Mammary epithelial cell (primary cell): ENCODE measurements around the gene NCKAP5L.
"Not testable (repeated sequence)": the region's sequence is repeated elsewhere in the genome, so short reads cannot be mapped to it uniquely, and the experiment has no call there.

Experiments
- EZH2 ChIP-seq: IDR thresholded peaks from 2 replicates; pipeline ENCODE4 v1.6.1; 2012; ENCODE audit warnings: low read length, inconsistent platforms, borderline replicate concordance
- TF ChIP-seq, protein P1 (sequence below), 2 donors: IDR thresholded peaks in 1 of 2; conservative IDR thresholded peaks in 1 of 2; 2 replicates each; pipeline ENCODE4 v1.5.1; 2011 to 2012; ENCODE audit warnings: inconsistent platforms in 2 of 2, low read length in 2 of 2, mild to moderate bottlenecking in 2 of 2, control low read depth in 1 of 2, low read depth in 1 of 2; ENCODE audit not compliant: insufficient read depth in 1 of 2; ENCODE audit errors: extremely low read depth in 1 of 2

DNA sequence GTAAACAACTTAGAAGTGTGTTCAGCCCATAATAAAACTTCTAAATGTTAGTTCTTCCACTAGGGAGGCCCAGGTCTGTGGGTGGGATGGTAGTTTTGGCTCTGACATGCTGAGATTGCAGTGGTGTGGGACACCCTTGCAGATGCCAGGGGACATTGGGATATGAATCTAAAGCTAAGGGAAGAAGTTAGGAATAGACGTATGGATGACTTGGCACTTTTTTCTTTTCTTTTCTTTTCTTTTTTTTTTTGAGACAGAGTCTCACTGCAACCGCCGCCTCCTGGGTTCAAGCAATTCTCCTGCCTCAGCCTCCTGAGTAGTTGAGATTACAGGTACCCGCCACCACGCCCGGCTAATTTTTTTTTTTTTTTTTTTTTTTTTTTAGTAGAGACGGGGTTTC, 55.1 kb downstream of the NCKAP5L start:
- TF ChIP-seq, protein P1, sequence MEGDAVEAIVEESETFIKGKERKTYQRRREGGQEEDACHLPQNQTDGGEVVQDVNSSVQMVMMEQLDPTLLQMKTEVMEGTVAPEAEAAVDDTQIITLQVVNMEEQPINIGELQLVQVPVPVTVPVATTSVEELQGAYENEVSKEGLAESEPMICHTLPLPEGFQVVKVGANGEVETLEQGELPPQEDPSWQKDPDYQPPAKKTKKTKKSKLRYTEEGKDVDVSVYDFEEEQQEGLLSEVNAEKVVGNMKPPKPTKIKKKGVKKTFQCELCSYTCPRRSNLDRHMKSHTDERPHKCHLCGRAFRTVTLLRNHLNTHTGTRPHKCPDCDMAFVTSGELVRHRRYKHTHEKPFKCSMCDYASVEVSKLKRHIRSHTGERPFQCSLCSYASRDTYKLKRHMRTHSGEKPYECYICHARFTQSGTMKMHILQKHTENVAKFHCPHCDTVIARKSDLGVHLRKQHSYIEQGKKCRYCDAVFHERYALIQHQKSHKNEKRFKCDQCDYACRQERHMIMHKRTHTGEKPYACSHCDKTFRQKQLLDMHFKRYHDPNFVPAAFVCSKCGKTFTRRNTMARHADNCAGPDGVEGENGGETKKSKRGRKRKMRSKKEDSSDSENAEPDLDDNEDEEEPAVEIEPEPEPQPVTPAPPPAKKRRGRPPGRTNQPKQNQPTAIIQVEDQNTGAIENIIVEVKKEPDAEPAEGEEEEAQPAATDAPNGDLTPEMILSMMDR (conservative IDR thresholded peaks at IDR 0.05 in 1 of 2, IDR thresholded peaks at IDR 0.05 in 1 of 2; ENCODE audit: extremely low read depth in 1 of 2, insufficient read depth in 1 of 2, low read depth in 1 of 2, low read length in 2 of 2): not testable (repeated sequence)
- not testable (repeated sequence) for TF ChIP-seq EZH2
